SIG-M5 (cell line): Measurements from ENCODE around the gene GGA3.
"Not testable (repeated sequence)": the region's sequence is repeated elsewhere in the genome, so short reads cannot be mapped to it uniquely, and the experiment has no call there.

Experiments used
- DNase-seq: peaks from one replicate; lab custom pipeline; 2025; lab: John Stamatoyannopoulos, UW

Gene GGA3, protein sequence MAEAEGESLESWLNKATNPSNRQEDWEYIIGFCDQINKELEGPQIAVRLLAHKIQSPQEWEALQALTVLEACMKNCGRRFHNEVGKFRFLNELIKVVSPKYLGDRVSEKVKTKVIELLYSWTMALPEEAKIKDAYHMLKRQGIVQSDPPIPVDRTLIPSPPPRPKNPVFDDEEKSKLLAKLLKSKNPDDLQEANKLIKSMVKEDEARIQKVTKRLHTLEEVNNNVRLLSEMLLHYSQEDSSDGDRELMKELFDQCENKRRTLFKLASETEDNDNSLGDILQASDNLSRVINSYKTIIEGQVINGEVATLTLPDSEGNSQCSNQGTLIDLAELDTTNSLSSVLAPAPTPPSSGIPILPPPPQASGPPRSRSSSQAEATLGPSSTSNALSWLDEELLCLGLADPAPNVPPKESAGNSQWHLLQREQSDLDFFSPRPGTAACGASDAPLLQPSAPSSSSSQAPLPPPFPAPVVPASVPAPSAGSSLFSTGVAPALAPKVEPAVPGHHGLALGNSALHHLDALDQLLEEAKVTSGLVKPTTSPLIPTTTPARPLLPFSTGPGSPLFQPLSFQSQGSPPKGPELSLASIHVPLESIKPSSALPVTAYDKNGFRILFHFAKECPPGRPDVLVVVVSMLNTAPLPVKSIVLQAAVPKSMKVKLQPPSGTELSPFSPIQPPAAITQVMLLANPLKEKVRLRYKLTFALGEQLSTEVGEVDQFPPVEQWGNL

DNA sequence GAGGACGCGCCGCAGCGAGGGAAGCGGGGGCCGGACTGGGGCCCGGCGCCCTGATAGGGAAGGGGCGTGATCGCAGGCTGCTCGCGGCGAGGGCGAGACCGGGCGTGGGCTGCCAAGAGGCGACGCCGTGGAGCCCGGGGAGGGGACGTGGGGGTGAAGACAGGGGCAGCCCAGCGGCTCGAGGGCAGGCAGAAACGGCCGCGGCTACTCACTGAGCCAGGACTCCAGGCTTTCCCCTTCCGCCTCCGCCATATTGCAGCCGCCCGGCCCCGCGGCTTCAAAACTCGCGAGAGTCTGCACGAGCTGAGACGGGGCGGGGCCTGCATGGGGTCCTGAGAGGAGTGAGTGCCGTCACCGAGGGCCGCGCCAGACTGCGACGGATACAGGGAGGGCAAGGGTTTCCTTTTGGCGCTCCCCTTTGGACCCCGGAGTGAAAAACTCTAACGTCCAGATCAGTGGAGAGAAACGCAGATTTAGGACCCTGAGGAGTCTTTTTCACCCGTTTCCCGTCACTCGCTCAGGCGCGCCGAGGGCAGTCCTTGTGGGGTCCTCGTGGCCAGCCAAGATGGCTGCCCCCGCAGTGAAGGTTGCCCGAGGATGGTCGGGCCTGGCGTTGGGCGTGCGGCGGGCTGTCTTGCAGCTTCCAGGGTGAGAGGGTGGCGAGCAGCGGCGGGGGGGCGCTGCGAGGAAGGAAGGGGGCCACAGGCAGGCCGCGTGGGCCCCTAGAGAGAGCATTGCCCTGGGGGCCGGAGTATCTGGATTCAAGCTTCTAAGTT, at the start of gene GGA3, which contains the start of gene MRPS7:
TSS of gene GGA3 (minus strand) at position 271 of the 776 bp plus-strand sequence. CDS start at position 252, 19 bp downstream.
TSS of gene MRPS7 (plus strand) at position 544 of the 776 bp plus-strand sequence. CDS start at position 566, 22 bp downstream.
- peak; percentile 59 for DNase-seq

DNA sequence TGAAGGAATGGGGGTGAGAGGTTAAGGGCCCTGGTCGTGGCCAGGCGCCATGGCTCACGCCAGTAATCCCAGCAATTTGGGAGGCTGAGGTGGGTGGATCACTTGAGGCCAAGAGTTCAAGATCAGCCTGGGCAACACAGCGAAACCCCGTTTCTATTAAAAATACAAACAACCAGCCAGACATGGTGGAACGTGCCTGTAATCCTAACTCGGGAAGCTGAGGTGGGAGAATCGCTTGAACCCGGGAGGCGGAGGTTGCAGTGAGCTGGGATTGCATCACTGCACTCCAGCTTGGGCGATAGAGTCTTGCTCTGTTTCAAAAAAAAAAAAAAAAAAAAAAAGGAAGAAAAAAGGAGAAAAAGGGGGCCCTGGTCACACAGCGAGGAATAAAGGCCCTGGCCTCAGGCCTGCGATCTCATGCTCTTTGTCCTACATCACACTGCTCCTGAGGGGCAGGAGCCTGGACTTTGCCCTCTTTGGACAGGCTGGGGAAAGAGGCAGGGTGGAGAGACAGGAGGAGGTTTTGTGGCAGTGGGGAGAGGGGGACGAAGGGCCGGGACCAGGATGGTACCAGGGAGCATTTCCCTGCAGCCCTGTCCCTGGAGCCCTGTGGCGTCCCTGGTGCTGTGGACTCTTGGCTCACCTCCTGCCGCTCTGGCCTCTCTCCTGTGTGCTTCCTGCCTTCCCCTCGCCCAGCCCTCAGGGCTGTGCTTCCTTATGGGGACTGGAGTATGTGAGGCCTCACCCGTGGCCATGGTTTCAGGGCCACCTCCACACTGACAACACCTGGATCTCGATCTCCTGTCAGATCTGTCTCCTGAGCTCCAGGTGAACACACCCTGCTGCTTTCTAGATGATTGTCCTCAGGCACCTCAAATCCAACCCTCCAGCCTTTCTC, 47.6 kb upstream of the GGA3 start:
- DNase-seq: no peak

GRCh38 chr17:75307957-75308731, 46.7 kb upstream of the GGA3 start:
- no peak for DNase-seq

GRCh38 chr17:75301502-75302206, 40.2 kb upstream of the GGA3 start:
- DNase-seq: no peak

GRCh38 chr17:75301049-75301448, 39.6 kb upstream of the GGA3 start:
- no peak for DNase-seq

GRCh38 chr17:75300280-75300679, 38.9 kb upstream of the GGA3 start:
- no peak for DNase-seq

DNA sequence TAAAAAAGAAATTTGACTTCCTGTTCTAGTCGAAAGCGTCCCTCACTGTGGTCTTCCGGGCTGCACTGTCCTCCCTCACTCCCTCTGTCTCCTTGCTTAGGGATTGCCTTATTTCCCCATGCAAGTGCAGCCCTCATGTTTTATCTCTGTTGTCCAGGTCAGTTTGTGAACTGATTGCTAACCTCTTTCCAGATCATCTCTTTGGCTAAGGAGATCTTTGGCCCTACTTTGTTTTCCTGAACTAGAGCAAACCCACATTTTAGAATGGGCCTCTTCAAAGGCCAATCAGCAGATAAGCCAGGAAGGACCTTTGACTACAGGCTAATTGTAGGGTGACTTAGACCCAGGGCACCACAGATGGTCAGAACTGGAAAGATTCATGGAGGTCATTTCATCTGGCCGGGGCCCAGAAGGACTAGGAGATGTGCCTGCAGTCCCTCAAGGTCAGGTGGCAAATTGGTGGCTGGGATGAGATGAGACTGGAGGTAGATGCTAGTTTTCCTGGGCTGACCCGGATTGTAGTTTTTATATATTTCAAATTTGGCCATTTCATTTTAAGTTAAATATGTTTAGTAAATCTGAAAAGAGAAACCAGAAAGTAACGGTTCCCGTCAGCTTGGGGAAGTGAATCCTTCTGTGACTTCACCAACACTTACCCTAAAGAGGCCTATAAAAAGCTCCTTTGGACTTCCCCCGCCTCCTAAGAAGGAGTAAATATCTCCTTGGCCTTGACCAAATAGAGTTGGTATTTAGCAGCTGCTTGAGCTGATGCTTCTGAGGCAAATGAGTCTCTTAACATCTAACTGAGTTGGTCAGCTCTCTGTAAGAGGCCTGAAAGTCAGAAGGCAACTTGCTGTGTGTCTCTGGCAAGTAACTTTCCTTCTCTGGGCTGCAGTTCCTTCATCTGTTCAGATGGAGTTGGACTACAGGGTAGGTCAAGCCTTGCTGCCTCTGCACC, 34.1 kb upstream of the GGA3 start:
- DNase-seq: peak; percentile 75

DNA sequence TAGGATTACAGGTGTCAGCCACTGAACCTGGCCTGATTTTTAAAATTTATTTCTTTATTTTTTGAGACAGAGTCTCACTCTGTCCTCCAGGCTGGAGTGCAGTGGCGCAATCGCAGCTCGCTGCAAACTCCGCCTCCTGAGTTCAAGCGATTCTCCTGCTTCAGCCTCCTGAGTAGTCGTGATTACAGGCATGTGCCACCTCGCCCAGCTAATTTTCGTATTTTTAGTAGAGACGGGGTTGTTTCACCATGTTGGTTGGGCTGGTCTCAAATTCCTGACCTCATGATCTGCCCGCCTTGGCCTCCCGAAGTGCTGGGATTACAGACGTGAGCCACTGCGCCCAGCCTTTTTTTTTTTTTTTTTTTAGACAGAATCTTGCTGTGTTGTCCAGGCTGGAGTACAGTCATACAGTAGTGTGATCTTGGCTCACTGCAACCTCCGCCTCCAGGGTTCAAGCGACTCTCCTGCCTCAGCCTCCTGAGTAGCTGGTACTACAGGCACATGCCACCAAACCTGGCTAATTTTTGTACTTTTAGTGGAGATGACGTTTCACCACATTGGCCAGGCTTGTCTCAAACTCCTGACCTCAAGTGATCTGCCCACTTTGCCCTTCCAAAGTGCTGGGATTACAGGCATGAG, 31.5 kb upstream of the GGA3 start:
- DNase-seq: not testable (repeated sequence)

GRCh38 chr17:75289832-75290337, 28.5 kb upstream of the GGA3 start:
- peak; percentile 73 for DNase-seq

- DNase-seq: peak; percentile 94
These were observed 27.9 kb upstream of the GGA3 start, which contains the start of gene SLC25A19 for GRCh38 chr17:75289115-75289831. TSS of gene SLC25A19 (minus strand) at chr17:75289433. CDS start at chr17:75286764, 2,669 bp downstream.

DNA sequence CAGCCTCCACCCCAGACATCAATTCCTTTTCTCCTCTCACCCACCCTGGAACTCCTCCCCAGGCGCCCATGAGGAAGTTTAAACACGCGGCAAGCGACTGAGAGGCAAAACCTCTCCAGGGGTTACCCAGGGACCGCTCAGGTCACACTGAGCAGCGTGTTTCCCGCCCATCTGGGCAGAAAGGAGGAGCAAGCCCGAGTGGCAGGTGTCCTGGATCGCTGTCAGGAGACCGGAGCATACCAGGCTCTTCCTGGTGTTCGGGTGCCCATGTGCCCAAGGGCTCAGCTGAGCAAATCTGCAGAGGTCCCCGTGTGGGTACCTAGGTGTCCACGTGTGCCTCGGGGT, 27.3 kb upstream of the GGA3 start:
- no peak for DNase-seq

- DNase-seq: no peak
These were observed 27.0 kb upstream of the GGA3 start for GRCh38 chr17:75288359-75288758.

DNA sequence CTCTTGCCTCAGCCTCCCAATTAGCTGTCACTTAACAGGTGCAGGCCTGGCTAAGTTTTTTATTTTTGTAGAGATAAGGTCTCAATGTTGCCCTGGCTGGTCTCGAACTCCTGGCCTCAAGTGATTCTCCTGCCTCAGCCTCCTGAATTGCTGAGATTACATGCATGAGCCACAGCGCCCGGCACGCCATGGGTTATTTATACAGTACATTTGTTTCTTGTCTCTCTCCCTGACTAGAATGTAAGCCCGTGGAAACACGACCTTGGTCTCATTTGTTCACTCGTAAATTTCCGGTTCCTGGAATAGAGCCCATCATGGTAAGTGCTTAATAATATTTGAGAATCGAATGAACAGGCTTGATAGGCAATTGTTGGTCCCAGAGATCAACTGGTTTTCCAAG, 25.8 kb upstream of the GGA3 start:
- no peak for DNase-seq

GRCh38 chr17:75285123-75285522, 23.7 kb upstream of the GGA3 start:
- no peak for DNase-seq

DNA sequence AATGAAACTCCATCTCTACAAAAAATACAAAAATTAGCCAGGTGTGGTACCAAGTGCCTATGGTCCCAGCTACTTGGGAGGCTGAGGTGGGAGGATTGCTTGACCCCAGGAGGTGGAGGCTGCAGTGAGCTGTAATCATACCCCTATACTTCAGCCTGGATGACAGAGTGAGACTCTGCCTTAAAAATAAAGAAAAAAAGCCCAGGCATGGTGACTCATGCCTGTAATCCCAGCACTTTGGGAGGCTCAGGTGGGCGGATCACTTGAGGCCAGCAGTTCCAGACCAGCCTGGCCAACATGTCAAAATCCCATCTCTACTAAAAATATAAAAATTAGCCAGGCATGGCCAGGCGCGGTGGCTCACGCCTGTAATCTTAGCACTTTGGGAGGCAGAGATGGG, 18.8 kb upstream of the GGA3 start:
- not testable (repeated sequence) for DNase-seq

- DNase-seq: no peak
These were observed 16.3 kb upstream of the GGA3 start for GRCh38 chr17:75277664-75278071.

DNA sequence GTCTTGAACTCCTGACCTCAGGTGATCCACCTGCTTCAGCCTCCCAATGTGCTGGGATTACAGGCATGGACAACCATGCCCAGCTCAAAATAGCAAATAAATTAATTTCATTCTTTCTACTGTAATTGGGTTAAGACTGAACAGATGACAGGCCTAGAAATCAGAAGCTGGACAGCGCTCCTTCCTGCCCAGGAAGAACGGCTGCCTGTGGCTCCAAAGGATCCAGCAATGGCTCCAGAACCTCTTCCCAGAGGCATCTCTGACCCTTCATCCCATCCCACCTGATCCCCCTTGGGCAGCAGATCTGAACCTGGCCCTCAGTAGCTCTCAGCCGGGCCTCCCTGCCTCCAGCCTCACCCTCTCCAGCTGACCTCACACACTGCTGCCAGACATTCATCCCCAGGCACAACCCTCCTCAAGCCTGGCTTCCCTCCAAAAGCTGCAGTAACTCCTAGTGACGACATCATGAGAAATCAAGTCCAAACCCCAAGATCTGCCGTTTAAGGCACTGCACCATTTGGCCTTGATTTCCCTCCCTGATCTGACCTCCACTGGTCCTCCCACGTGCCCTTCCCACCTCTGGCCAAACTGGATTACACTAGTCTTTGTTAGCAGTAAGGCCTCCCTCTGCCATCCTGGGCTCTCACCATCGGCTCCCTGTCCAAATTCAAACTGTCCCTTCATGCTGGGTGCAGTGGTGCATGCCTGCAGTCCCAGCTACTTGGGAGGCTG, 12.7 kb upstream of the GGA3 start:
- DNase-seq: no peak
